Stimulated activated CD4-positive, alpha-beta T cell treated with anti-CD3 and anti-CD28 coated beads, Interleukin-4, amount 100 ng/mL, for 48 hours (primary cell): ENCODE data around the gene USB1.

Source experiments
- DNase-seq, 2 donors: peaks; one replicate each; pipeline ENCODE4 v3.0.0-alpha.2; 2020; ENCODE audit warnings: low read depth in 2 of 2

Gene USB1

GRCh38 chr16:58018803-58019202 lies 17.6 kb downstream of the USB1 start:
- no peak for DNase-seq

GRCh38 chr16:58019866-58020538 lies 18.8 kb downstream of the USB1 start:
- DNase-seq = no peak

GRCh38 chr16:58020628-58021521 lies 19.7 kb downstream of the USB1 start:
- no peak for DNase-seq

DNA sequence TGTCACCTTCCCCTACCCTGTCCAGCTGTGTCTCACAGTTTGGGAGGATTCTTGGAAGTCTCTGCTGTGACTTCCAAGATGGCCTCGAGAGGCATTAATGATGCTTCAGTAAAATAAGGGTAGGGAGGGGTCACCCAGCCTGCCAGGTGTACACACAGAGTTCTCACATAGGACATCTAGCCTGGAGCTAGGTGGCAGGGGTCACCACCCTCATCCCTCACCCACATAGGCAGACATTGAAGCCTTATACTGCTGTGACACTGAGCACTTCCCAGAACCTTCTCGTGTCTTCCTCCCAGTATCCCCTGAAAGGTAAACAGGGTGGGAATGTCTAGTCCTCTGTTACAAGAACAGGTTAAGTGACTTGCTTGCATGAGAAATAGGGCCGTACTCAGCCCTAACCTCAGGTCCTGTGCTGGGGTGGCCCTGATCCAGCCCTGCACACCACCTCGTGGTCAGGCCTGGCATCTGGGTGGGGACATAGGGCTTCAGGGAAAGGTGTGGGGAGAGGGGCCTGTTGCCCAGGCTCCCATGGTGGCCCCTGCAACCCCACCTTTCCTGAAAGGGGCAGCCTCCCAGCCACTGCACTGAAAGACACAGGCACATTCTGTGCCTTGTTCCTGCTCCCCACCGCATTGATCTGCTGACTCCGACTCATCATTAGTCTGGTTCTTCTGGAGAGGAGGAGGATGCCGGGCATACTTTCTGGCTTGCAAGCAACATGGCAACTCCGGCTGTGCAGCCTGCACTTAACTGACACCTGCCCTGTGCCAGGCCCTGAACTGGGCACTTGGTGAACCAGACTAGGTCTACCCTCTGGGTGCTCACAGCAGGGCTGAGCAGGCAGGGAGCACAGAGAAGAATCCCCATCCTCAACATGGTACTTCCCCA lies 20.7 kb downstream of the USB1 start:
- DNase-seq = no peak

DNA sequence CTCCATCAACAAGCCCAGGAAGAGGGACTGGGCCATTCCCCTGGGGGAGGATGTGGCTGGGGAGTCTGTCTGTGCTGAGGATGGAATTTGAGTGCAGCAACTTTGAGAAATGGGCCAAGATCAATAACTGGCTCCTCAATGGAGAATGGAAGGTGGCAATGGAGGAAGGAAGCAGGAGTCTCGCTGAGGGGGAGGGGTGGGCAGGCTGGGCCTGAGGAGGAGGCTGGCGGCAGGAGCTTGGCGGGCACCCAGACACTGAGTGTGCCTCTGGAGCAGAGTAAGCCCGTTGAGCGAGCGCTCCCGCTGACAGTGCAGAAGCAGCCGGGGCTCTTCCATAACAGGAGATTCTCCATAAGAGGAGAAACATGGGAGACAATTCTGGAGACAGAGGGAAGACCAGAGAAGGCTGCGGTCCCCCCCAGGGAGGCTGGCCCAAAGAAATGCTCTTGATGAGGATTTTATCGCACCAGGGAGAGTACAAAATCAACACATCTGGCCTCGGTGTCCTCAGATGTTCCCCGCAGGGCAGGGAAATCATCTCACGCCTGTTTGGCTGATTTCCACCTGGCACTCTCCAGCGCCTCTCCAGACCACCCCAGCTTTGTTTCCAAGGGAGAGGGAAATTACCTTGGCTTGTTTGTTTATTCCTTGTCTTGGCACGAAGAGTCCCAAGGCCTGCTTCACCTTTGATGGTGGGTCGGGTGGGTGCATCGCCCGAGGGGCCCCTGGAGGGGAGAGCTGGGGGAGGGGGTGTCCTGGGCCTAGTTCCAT lies 21.6 kb downstream of the USB1 start:
- DNase-seq = no peak

GRCh38 chr16:58024486-58025350 lies 23.5 kb downstream of the USB1 start:
- no peak for DNase-seq

DNA sequence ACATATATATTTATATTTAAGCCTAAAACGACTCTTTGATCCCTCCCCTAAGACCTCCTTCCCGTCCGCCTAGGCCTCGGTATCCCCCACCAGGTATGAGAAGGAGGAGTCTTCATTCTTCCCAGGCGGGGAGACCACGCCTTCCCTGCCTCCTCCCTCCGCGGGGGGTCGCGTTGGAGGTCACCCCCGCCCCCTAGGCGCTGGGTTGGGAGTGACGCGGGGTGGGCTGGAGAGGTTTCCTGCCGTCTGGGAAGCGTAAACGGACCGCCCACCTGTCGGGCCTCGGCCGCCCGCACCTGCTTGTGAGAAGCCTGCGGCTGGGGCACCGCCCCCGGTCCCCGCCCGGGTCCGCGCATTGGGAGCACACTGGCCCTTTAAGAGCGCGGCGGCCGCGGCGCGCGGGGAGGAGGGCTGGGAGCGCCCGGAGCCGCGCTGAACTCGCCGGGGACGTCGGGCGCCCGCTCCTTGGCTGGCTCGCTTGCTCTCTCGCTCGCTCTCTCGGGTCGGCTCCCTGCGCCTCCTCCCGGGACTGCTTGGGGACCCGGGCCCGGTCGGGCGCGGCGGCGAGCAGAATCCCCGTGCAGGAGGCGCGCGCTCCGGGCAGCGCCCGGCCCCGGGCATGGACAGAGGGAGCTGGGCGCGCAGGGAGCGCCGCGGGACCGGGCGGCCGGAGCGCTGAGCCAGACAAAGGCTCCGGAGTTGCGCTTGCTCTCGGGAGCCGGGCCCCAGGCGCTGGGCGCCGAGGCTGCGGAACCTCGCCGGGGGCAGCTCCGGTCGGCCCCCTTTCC lies 24.3 kb downstream of the USB1 start, which contains the start of gene MMP15:
TSS of gene MMP15 (plus strand) at position 404 of the 788 bp plus-strand sequence. CDS start 597 bp downstream, outside the sequence.
- peak; percentile 31 to 44 for DNase-seq

GRCh38 chr16:58026139-58026704 lies 25.0 kb downstream of the USB1 start:
- DNase-seq = no peak

GRCh38 chr16:58026705-58027160 lies 25.5 kb downstream of the USB1 start:
- DNase-seq = no peak

GRCh38 chr16:58027161-58027915 lies 26.1 kb downstream of the USB1 start:
- DNase-seq = no peak

- no peak for DNase-seq
Measured at GRCh38 chr16:58027916-58028455, 26.8 kb downstream of the USB1 start.

GRCh38 chr16:58028541-58029070 lies 27.4 kb downstream of the USB1 start:
- DNase-seq = no peak

DNA sequence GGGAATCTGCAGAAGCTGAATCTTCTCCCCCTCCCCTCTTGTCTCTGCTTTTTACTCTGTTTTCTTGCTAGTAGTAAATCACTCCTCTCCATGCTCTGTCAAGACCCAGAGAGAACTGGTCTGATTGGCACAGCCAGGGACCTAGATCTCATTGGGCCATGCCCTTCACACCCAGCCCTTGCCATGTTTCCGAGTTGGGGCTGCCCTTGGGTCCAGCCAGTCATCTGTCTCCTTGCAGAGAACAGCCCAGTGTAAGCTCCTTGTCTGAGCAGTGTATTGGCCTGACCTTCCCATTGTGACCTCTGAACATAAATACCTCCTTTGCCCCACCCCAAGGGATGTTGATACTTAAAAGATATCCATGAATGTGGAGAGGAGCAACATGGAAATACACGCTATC lies 28.2 kb downstream of the USB1 start:
- no peak for DNase-seq

DNA sequence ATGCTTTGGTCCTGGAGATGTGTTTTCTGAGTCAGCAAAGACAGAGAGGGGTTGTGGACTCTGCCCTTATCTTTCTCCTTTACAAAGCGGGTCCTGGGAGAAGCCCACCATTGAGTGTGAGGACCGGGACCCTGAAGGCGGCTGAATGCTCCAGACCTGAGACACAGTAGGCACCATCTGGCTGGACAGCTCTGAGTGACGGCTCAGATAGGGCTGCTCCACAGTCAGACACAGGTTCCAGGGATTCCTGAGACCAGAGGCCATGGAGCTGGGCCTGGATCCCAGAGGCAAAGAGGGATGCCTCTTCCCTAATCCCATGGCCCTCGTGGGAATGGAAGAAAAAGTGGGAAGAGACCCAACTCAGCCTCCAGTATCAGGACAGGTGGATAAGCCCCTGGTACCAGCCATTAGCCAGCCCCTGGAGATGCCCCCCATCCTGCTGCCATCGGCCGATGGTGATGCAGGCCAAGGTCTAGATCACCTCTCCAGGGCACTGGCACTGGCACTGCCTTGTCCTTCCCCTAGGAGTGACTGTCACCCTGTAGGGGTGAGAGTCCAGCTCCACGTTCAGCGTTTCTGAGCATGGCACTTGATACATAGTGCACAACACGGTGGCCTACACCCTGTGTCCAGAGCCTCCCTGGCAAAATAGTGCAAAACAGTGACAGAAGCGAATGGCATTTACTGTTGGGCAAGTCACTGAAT lies 29.1 kb downstream of the USB1 start:
- DNase-seq = no peak

DNA sequence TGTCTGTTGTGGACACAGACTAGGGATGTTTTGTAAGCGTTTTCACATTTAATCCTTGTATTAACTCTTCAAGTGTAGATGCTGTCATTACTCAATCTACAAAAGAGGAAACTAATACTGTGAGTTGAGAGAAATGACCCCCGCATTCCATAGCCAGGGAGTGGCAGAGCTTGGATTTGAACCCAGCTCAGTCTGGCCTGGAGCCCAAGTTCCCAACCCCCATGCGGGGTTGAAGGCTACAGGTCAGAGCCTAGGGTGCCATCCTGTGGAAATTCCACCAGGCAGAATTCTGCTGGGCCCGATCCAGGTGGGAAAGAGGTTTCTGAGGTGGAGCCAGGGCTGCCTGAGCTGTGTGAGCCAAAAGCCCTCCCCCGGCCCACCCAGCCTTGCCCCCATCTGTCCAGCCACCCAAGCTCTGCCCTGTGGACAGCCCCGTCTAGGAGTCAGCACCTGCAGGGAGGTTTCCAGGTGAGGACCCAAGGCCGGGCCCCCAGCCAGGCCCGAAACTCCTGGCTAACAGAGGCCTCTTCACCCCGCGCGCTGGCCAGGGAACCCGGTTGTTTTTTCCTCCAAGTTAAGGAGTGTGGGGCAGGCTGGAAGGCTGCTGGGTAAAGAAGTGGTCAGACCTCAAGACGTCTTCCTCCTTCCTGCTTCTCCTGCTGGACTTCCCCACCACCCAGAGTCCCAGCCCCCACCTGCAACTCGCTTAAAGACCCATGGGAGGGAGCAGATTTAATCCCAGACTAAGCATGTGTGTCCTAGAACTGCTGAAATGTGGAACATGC lies 30.0 kb downstream of the USB1 start:
- no peak for DNase-seq

- no peak for DNase-seq
Measured at GRCh38 chr16:58032710-58033293, 31.6 kb downstream of the USB1 start.
